Lower leg skin (tissue), 4 donors: ENCODE measurements around the gene CPPED1. TPM values are rescaled to one million over a fixed set of nuclear protein-coding genes. Genes with fewer than 3 reads are reported as not detected.
"Not testable (repeated sequence)": the region's sequence is repeated elsewhere in the genome, so short reads cannot be mapped to it uniquely, and the experiment has no call there.

Source experiments
- DNase-seq, 2 donors: peaks; one replicate each; pipeline ENCODE4 v3.0.0-alpha.2; 2019; ENCODE audit warnings: low spot score in 2 of 2
- H3K4me3 ChIP-seq: fragments of 200-600 bp; sonication (generic); 2 replicates; pipeline ENCODE4 v1.5.1; 2017; ENCODE audit warnings: mild to moderate bottlenecking, low read depth; ENCODE audit not compliant: poor library complexity, severe bottlenecking
- CTCF ChIP-seq, 3 donors: fragments of 450-650 bp; IDR thresholded peaks; one replicate each; pipeline ENCODE4 v1.5.1; 2016; ENCODE audit warnings: antibody characterized with exemption in 3 of 3, mild to moderate bottlenecking in 3 of 3, moderate library complexity in 2 of 3
- POLR2A ChIP-seq, 2 donors: fragments of 450-650 bp; IDR thresholded peaks; one replicate each; pipeline ENCODE4 v1.6.1; 2016 to 2017; ENCODE audit warnings: antibody characterized with exemption in 2 of 2, mild to moderate bottlenecking in 1 of 2, moderate library complexity in 1 of 2
- WGBS, 2 donors: methylation state at CpG; one replicate each; pipeline ENCODE4 v1.1.5; 2018; 5-methylcytosine and 5-hydroxymethylcytosine counted together
- intact Hi-C: fragments of 100-400 bp; cut with DNase I; formaldehyde crosslinking; loops from one replicate; pipeline ENCODE4 v1.15.0; 2023; ENCODE audit warnings: low total_unique reads
- total RNA-seq, 4 donors: library from RNA; depleted of rRNA; stranded (reverse); fragments of >200 nt; gene quantifications; one replicate each; pipeline ENCODE4 v1.1.0, GENCODE V29; 2016

The CPPED1 gene
- total RNA-seq, 4 donors from 2014 or later: 5.4 to 11.6 (median 8.2) TPM

GRCh38 chr16:12819126-12820117 lies 15.7 kb upstream of the CPPED1 start:
- peak in 1 of 2 donors; percentile 89 for DNase-seq
- intact Hi-C loops: no loop called here
- WGBS, 2 donors: 55 to 59% methylated on average over 18 of the region's 18 CpGs
- no peak overlapping the region for H3K4me3 ChIP-seq
- TF ChIP-seq POLR2A (IDR thresholded peaks at IDR 0.05): no peak
- peak in 1 of 3 donors; percentile 14 for TF ChIP-seq CTCF (IDR thresholded peaks at IDR 0.05)

- 85 to 93% methylated on average over 4 of the region's 4 CpGs for WGBS, 2 donors
- no peak for DNase-seq
- H3K4me3 ChIP-seq: no peak overlapping the region
- TF ChIP-seq CTCF (IDR thresholded peaks at IDR 0.05) (no peak), POLR2A (IDR thresholded peaks at IDR 0.05) (no peak)
- intact Hi-C loops: no loop called here
These were observed 14.6 kb upstream of the CPPED1 start for GRCh38 chr16:12818326-12818725.

GRCh38 chr16:12816791-12817214 lies 13.1 kb upstream of the CPPED1 start:
- intact Hi-C loops, DNase-seq, H3K4me3 ChIP-seq: not testable (repeated sequence)
- 60 to 65% methylated on average over 4 of the region's 4 CpGs for whole genome bisulfite sequencing, 2 donors

GRCh38 chr16:12815361-12815760 lies 11.7 kb upstream of the CPPED1 start:
- intact Hi-C loops: no loop called here
- WGBS, 2 donors: 53 to 63% methylated on average over 3 of the region's 3 CpGs
- no peak for TF ChIP-seq CTCF (IDR thresholded peaks at IDR 0.05)
- TF ChIP-seq POLR2A (IDR thresholded peaks at IDR 0.05): no peak
- H3K4me3 ChIP-seq: no peak overlapping the region
- no peak for DNase-seq

GRCh38 chr16:12813734-12814133 lies 10.0 kb upstream of the CPPED1 start:
- intact Hi-C loops, DNase-seq: not testable (repeated sequence)

GRCh38 chr16:12813321-12813720 lies 9.6 kb upstream of the CPPED1 start:
- 77 to 78% methylated on average over 5 of the region's 5 CpGs for WGBS, 2 donors
- DNase-seq, H3K4me3 ChIP-seq, intact Hi-C loops: not testable (repeated sequence)

More at GRCh38 chr16:12813734-12814133, 10.0 kb upstream of the CPPED1 start:
- not testable (repeated sequence) for H3K4me3 ChIP-seq
- 88 to 89% methylated on average over 3 of the region's 3 CpGs for WGBS, 2 donors

- TF ChIP-seq POLR2A (IDR thresholded peaks at IDR 0.05): no peak
- no peak for TF ChIP-seq CTCF (IDR thresholded peaks at IDR 0.05)
- intact Hi-C loops: no loop called here
- 76 to 79% methylated on average over 5 of the region's 5 CpGs for WGBS, 2 donors
- H3K4me3 ChIP-seq: no peak overlapping the region
- DNase-seq: no peak
These were observed 8.0 kb upstream of the CPPED1 start for GRCh38 chr16:12811441-12812383.
